ENCODE results near the gene SUSD3.
"Not testable (repeated sequence)": the region's sequence is repeated elsewhere in the genome, so short reads cannot be mapped to it uniquely, and the experiment has no call there.

Gene SUSD3

GRCh38 chr9:93112116-93112863, 53.8 kb downstream of the SUSD3 start:
- no peak for DNase-seq (ENCODE audit: low read depth)

- no peak for DNase-seq (ENCODE audit: low read depth)
Measured at GRCh38 chr9:93112864-93113389, 54.4 kb downstream of the SUSD3 start.

DNA sequence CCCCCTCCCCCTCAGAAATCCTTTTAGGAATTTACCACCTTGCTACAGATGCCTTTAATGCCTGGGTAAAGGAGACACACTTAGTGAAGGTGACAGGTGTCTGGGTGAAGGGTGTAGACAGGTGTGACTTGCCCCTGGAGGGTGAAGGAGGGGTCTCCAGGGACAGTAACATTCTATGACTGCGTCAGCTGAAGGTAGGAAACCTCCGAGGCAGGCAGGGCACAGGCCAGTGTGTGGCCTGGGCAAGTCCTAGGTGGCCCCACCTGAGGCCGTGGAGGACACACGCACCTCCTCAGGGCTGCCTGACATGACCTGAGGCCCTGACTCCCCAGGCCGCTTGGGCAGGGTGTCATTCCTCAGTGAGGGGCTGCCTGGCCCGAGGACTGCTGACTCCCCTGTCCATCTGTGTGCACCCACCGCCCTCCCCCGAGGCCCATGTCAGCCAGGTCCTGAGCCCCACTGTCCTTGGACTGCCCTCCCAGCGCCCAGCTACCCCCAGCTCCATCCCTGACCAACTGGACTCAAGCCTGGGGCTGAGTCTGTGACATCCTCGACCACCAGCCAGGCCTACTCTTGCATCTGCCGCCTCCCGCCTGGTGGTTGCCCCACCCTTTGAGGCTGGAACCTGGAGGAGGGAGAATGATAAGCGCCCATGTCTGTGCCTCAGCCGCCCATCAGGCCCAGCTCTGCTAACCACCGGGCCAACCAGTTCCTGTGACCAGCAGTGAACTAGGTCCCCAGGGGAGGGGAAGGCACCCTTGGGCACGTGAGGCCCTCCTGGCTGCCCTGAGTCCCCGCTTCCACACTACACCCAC, 55.9 kb downstream of the SUSD3 start:
- no peak for DNase-seq (ENCODE audit: low read depth)

- DNase-seq (ENCODE audit: low read depth): no peak
Measured at GRCh38 chr9:93114984-93115335, 56.5 kb downstream of the SUSD3 start.

DNA sequence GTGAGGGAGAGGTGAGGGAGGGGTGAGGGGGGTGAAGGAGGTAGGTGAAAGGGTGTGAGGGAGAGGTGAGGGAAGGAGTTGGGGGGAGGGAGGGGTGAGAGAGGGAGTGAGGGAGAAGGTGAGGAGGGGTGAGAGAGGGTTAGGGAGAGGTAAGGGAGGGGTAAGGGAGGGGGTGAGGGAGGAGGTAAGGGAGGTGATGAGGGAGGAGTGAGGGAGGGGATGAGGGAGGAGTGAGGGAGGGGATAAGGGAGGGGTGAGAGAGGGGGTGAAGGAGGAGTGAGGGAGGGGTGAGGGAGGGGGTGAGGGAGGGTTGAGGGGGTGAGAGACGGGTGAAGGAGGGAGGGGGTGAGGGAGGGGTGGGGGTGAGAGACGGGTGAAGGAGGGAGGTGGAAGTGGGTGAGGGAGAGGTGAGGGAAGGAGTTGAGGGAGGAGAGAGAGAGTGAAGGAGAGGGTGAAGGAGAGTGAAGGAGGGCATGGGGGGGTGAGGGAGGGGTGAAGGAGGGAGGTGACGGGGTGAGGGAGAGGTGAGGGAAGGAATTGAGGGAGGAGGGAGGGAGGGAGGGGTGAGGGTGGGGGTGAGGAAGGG, 57.1 kb downstream of the SUSD3 start:
- DNase-seq (ENCODE audit: low read depth): no peak

GRCh38 chr9:93116072-93116961, 57.8 kb downstream of the SUSD3 start:
- DNase-seq (ENCODE audit: low read depth): no peak

- not testable (repeated sequence) for DNase-seq (ENCODE audit: low read depth)
Measured at GRCh38 chr9:93117521-93117920, 59.0 kb downstream of the SUSD3 start.

DNA sequence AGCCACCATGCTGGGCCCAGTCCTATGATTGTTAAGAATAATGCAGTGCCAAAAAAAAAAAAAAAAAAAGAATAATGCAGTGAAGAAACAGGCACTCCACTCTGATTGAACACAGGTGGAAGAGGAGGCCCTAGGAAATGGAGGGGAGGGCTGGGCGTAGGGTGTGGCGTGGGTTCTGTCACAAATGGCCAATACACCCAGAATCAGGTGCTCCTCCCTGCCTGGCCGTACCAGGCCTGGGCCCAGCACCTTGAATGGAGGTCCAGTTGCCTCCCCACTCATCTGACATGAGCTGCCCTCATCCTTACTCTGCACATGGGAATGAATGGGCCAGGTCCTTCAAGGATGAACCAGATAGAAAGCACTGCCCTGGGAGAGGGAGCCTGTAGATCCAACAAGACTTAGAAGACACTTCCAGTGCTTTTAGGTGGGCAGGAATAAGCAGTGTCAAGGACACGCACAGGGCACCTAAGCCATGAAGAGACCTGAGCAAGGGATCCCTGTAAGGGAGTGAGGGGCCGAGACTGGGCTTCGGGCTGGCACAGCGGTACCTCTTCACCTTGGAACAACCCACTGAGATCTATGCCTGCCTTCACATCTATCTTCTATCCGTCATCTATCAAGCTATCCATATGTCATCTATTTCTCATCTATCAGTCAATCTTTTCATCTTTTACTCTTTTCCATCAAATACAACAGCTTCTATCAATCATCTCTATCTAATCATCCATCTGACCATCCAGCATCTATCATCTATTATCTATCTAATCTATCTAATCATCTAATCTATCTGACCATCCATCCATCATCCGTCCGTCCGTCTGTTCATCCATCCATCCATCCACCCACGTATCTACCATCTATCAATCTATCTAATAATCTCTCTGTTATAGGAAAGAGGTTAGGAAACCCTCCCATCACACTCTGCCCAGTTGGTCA, 59.7 kb downstream of the SUSD3 start:
- DNase-seq (ENCODE audit: low read depth): no peak

DNA sequence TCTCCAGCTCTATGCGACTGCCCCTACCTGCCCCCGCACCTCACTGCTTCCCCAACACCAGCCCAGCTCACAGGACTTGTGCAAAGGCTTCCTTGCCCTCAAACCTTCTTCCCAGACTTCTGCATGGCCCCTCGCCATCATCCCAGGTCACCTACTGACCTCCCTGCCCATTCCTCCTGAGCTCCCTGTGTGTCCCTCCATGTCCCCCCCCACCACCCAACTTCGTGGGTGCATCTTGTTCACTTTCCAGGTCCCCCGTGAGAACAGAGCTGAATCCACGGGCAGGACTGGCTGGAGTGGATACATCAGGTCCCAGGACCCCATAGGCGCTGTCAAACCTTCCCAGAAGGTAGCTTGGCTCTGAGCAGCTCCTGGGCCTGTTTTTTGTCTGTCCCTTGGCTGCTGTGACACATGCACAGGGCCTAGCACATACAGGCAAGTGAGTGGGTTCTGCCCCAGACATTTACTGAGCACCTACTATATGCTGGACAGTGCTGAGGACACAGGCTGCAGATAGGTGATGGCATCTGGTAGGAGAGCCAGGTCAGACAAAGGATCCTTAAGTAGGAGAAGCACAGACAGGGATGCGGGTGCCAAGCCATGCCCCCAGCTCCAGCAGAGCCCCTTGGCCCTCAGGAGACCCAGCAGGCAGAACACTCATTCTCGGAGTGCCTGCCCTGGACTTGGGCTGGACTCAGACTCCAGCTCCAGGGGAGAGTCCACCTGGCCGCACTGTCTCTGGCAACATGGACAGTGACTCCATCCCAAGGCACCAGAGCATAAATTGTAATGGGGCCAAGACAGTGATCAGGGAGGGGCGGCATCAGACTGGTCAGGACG, 60.6 kb downstream of the SUSD3 start:
- no peak for DNase-seq (ENCODE audit: low read depth)

DNA sequence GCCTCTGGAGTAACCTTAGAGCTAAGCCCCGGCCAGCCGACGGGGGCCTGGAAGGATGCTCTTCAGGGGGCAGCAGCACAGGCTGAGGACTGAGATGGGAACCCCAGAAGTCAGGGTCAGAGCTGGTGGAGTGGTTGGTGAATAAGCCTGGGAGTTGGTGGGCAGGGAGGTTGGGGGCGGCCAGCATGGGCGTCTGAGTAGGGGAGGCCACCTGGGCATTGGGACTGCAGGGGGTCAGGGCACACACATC, 61.1 kb downstream of the SUSD3 start:
- no peak for DNase-seq (ENCODE audit: low read depth)

- DNase-seq (ENCODE audit: low read depth): no peak
Measured at GRCh38 chr9:93119953-93120845, 61.7 kb downstream of the SUSD3 start.

DNA sequence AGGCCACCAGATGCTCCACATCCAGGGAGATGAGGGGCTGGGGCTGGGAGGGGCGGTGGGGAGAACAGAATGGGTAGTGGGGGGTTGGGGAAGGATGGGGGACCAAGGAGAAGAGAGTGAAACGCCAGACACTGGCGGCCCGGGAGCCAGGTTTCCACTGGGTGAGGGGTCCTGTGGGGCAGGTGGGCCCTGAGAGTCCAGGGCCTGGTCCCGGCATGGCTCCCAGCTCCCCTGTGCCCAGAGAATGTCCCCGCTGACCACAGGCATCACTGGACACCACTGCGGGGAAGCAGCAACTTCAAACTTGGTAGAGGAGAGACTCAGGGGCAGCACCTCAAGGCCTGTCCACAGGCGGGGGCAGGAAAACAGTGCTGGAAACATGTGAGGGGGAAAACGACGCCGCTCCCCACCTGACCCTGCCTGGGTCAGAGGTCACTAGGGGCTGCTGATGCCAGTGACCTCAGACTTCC, 62.4 kb downstream of the SUSD3 start:
- no peak for DNase-seq (ENCODE audit: low read depth)

GRCh38 chr9:93121316-93122241, 63.1 kb downstream of the SUSD3 start:
- no peak for DNase-seq (ENCODE audit: low read depth)

GRCh38 chr9:93122721-93123221, 64.3 kb downstream of the SUSD3 start:
- no peak for DNase-seq (ENCODE audit: low read depth)

DNA sequence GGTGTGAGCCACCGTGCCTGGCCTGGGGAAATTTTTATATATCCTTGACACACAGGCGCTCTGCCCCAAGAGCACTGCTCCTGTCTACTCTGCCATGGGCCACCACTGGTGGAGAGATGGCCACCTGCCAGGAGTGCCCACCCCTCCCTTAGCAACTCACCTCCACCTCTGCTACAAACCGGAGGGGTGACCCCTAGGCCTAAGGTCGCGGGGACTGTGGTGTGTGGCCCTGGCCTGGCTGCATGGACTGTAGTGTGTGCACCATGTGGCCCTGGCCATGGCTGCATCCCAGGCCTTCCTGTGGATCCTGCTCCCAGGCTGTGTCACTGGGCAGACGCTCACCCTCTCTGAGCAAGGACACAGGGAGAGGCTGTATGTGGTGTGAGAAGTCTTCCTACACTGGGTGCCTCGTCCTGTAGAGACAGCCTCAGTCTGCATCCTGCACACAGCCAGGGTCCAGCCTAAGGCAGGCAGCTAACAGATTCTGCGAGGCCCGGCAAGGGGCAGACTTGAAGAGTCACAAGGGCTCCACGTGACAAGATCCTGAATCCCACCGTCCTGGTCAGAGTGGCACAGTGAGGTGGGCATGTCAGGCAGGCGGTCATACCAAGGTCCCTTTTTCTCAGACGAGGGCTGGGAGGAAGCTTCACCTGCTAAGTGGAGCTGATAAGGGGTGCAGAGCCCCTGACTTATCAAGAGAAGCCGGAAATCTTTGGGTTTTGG, 65.2 kb downstream of the SUSD3 start:
- no peak for DNase-seq (ENCODE audit: low read depth)

- no peak for DNase-seq (ENCODE audit: low read depth)
Measured at GRCh38 chr9:93124793-93125192, 66.3 kb downstream of the SUSD3 start.

- DNase-seq (ENCODE audit: low read depth): no peak
Measured at GRCh38 chr9:93125331-93125894, 66.9 kb downstream of the SUSD3 start.
